ENCODE results near the gene CD302. TPM values are rescaled to one million over a fixed set of nuclear protein-coding genes. Genes with fewer than 3 reads are reported as not detected.
"Not testable (repeated sequence)": the region's sequence is repeated elsewhere in the genome, so short reads cannot be mapped to it uniquely, and the experiment has no call there.

CD302 gene
- total RNA-seq, 3 donors from 2014 or later = 0.43 to 0.63 (median 0.58) TPM

GRCh38 chr2:159784744-159785143, 13.3 kb downstream of the CD302 start:
- H3K4me1 Mint-ChIP-seq (ENCODE audit: low read depth); H3K27me3 Mint-ChIP-seq (ENCODE audit: low read depth); H3K4me3 Mint-ChIP-seq; DNase-seq; H3K36me3 Mint-ChIP-seq (ENCODE audit: insufficient read depth); H3K9me3 Mint-ChIP-seq; ATAC-seq: not testable (repeated sequence)

GRCh38 chr2:159783556-159783955, 14.5 kb downstream of the CD302 start:
- DNase-seq (no peak), ATAC-seq (no peak)
- Mint-ChIP-seq H3K36me3 (ENCODE audit: insufficient read depth) (no peaks in the 10 kb centered on the region), H3K4me1 (ENCODE audit: low read depth) (no peaks in the 10 kb centered on the region), H3K27me3 (ENCODE audit: low read depth) (no peaks in the 10 kb centered on the region), H3K9me3 (no peaks in the 10 kb centered on the region), H3K4me3 (no peak overlapping the region)

- DNase-seq (no peak), ATAC-seq (no peak)
- Mint-ChIP-seq H3K27me3 (ENCODE audit: low read depth) (no peaks in the 10 kb centered on the region), H3K36me3 (ENCODE audit: insufficient read depth) (no peaks in the 10 kb centered on the region), H3K4me1 (ENCODE audit: low read depth) (no peaks in the 10 kb centered on the region), H3K9me3 (no peaks in the 10 kb centered on the region), H3K4me3 (no peak overlapping the region)
These were observed 21.7 kb downstream of the CD302 start for GRCh38 chr2:159776321-159776720.

- Mint-ChIP-seq H3K36me3 (ENCODE audit: insufficient read depth) (peaks cover 2% of the 10 kb centered on the region), H3K4me1 (ENCODE audit: low read depth) (no peaks in the 10 kb centered on the region), H3K9me3 (no peaks in the 10 kb centered on the region), H3K27me3 (ENCODE audit: low read depth) (no peaks in the 10 kb centered on the region), H3K4me3 (no peak overlapping the region)
- DNase-seq = no peak
- no peak for ATAC-seq
These were observed 23.0 kb downstream of the CD302 start for GRCh38 chr2:159775021-159775420.

GRCh38 chr2:159774370-159774990, 23.5 kb downstream of the CD302 start:
- H3K4me3 Mint-ChIP-seq = no peak overlapping the region
- H3K4me1 Mint-ChIP-seq (ENCODE audit: low read depth) = no peaks in the 10 kb centered on the region
- peaks cover 2% of the 10 kb centered on the region for H3K36me3 Mint-ChIP-seq (ENCODE audit: insufficient read depth)
- ATAC-seq (no peak), DNase-seq (no peak)
- no peaks in the 10 kb centered on the region for H3K9me3 Mint-ChIP-seq
- H3K27me3 Mint-ChIP-seq (ENCODE audit: low read depth) = no peaks in the 10 kb centered on the region

GRCh38 chr2:159773886-159774285, 24.1 kb downstream of the CD302 start:
- no peak overlapping the region for H3K4me3 Mint-ChIP-seq
- no peaks in the 10 kb centered on the region for H3K27me3 Mint-ChIP-seq (ENCODE audit: low read depth)
- peaks cover 2% of the 10 kb centered on the region for H3K36me3 Mint-ChIP-seq (ENCODE audit: insufficient read depth)
- H3K4me1 Mint-ChIP-seq (ENCODE audit: low read depth) = no peaks in the 10 kb centered on the region
- ATAC-seq (no peak), DNase-seq (no peak)
- H3K9me3 Mint-ChIP-seq = no peaks in the 10 kb centered on the region

GRCh38 chr2:159773426-159773825, 24.6 kb downstream of the CD302 start:
- Mint-ChIP-seq H3K4me3 (no peak overlapping the region), H3K9me3 (no peaks in the 10 kb centered on the region), H3K4me1 (ENCODE audit: low read depth) (no peaks in the 10 kb centered on the region), H3K36me3 (ENCODE audit: insufficient read depth) (peaks cover 2% of the 10 kb centered on the region), H3K27me3 (ENCODE audit: low read depth) (no peaks in the 10 kb centered on the region)
- ATAC-seq (no peak), DNase-seq (no peak)

GRCh38 chr2:159769147-159769546, 28.9 kb downstream of the CD302 start:
- peaks cover 18% of the 10 kb centered on the region for H3K36me3 Mint-ChIP-seq (ENCODE audit: insufficient read depth)
- no peaks in the 10 kb centered on the region for H3K9me3 Mint-ChIP-seq
- no peak for DNase-seq
- H3K4me1 Mint-ChIP-seq (ENCODE audit: low read depth) = no peaks in the 10 kb centered on the region
- no peak overlapping the region for H3K4me3 Mint-ChIP-seq
- no peak for ATAC-seq
- H3K27me3 Mint-ChIP-seq (ENCODE audit: low read depth) = no peaks in the 10 kb centered on the region

GRCh38 chr2:159762075-159762474, 35.9 kb downstream of the CD302 start:
- Mint-ChIP-seq H3K27me3 (ENCODE audit: low read depth) (no peaks in the 10 kb centered on the region), H3K9me3 (no peaks in the 10 kb centered on the region), H3K4me1 (ENCODE audit: low read depth) (peaks cover 3% of the 10 kb centered on the region), H3K36me3 (ENCODE audit: insufficient read depth) (peaks cover 42% of the 10 kb centered on the region), H3K4me3 (no peak overlapping the region)
- DNase-seq (no peak), ATAC-seq (no peak)

GRCh38 chr2:159760326-159760725, 37.7 kb downstream of the CD302 start:
- no peak for DNase-seq
- Mint-ChIP-seq H3K4me1 (ENCODE audit: low read depth) (peaks cover 3% of the 10 kb centered on the region), H3K9me3 (no peaks in the 10 kb centered on the region), H3K36me3 (ENCODE audit: insufficient read depth) (peaks cover 33% of the 10 kb centered on the region), H3K4me3 (no peak overlapping the region), H3K27me3 (ENCODE audit: low read depth) (no peaks in the 10 kb centered on the region)
- ATAC-seq = no peak

- peaks cover 29% of the 10 kb centered on the region for H3K36me3 Mint-ChIP-seq (ENCODE audit: insufficient read depth)
- peaks cover 3% of the 10 kb centered on the region for H3K4me1 Mint-ChIP-seq (ENCODE audit: low read depth)
- ATAC-seq (no peak), DNase-seq (no peak)
- H3K4me3 Mint-ChIP-seq = no peak overlapping the region
- no peaks in the 10 kb centered on the region for H3K9me3 Mint-ChIP-seq
- no peaks in the 10 kb centered on the region for H3K27me3 Mint-ChIP-seq (ENCODE audit: low read depth)
These were observed 38.4 kb downstream of the CD302 start for GRCh38 chr2:159759577-159759976.

- no peaks in the 10 kb centered on the region for H3K9me3 Mint-ChIP-seq
- peaks cover 27% of the 10 kb centered on the region for H3K36me3 Mint-ChIP-seq (ENCODE audit: insufficient read depth)
- H3K4me1 Mint-ChIP-seq (ENCODE audit: low read depth) = peaks cover 3% of the 10 kb centered on the region
- ATAC-seq (no peak), DNase-seq (no peak)
- no peaks in the 10 kb centered on the region for H3K27me3 Mint-ChIP-seq (ENCODE audit: low read depth)
- no peak overlapping the region for H3K4me3 Mint-ChIP-seq
These were observed 39.3 kb downstream of the CD302 start for GRCh38 chr2:159758686-159759085.

GRCh38 chr2:159758239-159758638, 39.8 kb downstream of the CD302 start:
- no peaks in the 10 kb centered on the region for H3K27me3 Mint-ChIP-seq (ENCODE audit: low read depth)
- peaks cover 3% of the 10 kb centered on the region for H3K4me1 Mint-ChIP-seq (ENCODE audit: low read depth)
- H3K36me3 Mint-ChIP-seq (ENCODE audit: insufficient read depth) = peaks cover 25% of the 10 kb centered on the region
- ATAC-seq = no peak
- no peaks in the 10 kb centered on the region for H3K9me3 Mint-ChIP-seq
- no peak for DNase-seq
- no peak overlapping the region for H3K4me3 Mint-ChIP-seq

GRCh38 chr2:159755788-159756187, 42.2 kb downstream of the CD302 start:
- peak; percentile 100 for ATAC-seq
- no peak for DNase-seq
- H3K36me3 Mint-ChIP-seq (ENCODE audit: insufficient read depth) = peaks cover 33% of the 10 kb centered on the region
- no peaks in the 10 kb centered on the region for H3K27me3 Mint-ChIP-seq (ENCODE audit: low read depth)
- H3K9me3 Mint-ChIP-seq = no peaks in the 10 kb centered on the region
- no peak overlapping the region for H3K4me3 Mint-ChIP-seq
- peaks cover 16% of the 10 kb centered on the region for H3K4me1 Mint-ChIP-seq (ENCODE audit: low read depth)

GRCh38 chr2:159755014-159755413, 43.0 kb downstream of the CD302 start:
- ATAC-seq (no peak), DNase-seq (no peak)
- H3K36me3 Mint-ChIP-seq (ENCODE audit: insufficient read depth) = peaks cover 28% of the 10 kb centered on the region
- no peaks in the 10 kb centered on the region for H3K9me3 Mint-ChIP-seq
- no peak overlapping the region for H3K4me3 Mint-ChIP-seq
- no peaks in the 10 kb centered on the region for H3K27me3 Mint-ChIP-seq (ENCODE audit: low read depth)
- H3K4me1 Mint-ChIP-seq (ENCODE audit: low read depth) = peaks cover 16% of the 10 kb centered on the region

- Mint-ChIP-seq H3K9me3 (no peaks in the 10 kb centered on the region), H3K4me3 (no peak overlapping the region), H3K36me3 (ENCODE audit: insufficient read depth) (peaks cover 26% of the 10 kb centered on the region), H3K4me1 (ENCODE audit: low read depth) (peaks cover 16% of the 10 kb centered on the region), H3K27me3 (ENCODE audit: low read depth) (no peaks in the 10 kb centered on the region)
- no peak for DNase-seq
- ATAC-seq = no peak
These were observed 44.2 kb downstream of the CD302 start for GRCh38 chr2:159753797-159754196.
